Left ventricle myocardium superior (tissue), 1 donor: ENCODE data around the gene GAS7. TPM values are rescaled to one million over a fixed set of nuclear protein-coding genes. Genes with fewer than 3 reads are reported as not detected.

Experiments used
- ATAC-seq: fragments of 200-7000 bp; cut with Tn5 transposase; one replicate; pipeline ENCODE4 v1.9.1; 2020; ENCODE audit warnings: mild to moderate bottlenecking, moderate library complexity
- DNase-seq: peaks from one replicate; pipeline ENCODE4 v3.0.0-alpha.2; 2020
- intact Hi-C: fragments of 100-400 bp; cut with micrococcal nuclease; formaldehyde crosslinking; loops from one replicate; pipeline ENCODE4 v1.11.0; 2022
- total RNA-seq: library from RNA; stranded (reverse); fragmentation: NEBNext Ultra II Directional; extraction: Animal tissue kit (Norgen Biotek cat#: 25700); gene quantifications from one replicate; pipeline ENCODE4 v1.2.1, GENCODE V29; 2021
- donor health status: DM: no; HTN: yes; CAD: no; lungs with severe emphysema.

GAS7 gene
- total RNA-seq, 1 donor from 2014 or later: 51.2 TPM

DNA sequence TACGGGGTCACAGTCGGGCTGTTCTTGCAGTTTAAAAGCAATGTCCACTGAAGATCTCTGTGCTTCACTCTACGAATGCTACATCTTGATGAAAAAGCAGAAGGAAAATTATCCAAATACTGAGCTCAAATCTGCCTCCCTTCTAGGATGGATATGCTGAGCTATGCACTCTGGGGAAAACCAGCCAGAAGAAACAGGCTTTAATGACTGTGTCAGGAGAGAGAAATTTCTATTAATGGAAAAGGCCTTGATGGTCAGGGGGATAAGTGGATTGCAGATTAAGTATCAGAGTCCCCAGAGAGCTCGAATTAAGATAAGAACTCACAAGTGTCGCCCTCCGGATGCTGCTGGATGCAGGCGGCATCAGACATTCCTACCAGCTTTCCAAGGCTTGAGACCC, 253.7 kb downstream of the GAS7 start:
- intact Hi-C loops: no loop called here
- DNase-seq: no peak
- ATAC-seq: no peak

- intact Hi-C loops: no loop called here
- DNase-seq (no peak), ATAC-seq (no peak)
Measured at GRCh38 chr17:9943343-9943742, 255.1 kb downstream of the GAS7 start.

DNA sequence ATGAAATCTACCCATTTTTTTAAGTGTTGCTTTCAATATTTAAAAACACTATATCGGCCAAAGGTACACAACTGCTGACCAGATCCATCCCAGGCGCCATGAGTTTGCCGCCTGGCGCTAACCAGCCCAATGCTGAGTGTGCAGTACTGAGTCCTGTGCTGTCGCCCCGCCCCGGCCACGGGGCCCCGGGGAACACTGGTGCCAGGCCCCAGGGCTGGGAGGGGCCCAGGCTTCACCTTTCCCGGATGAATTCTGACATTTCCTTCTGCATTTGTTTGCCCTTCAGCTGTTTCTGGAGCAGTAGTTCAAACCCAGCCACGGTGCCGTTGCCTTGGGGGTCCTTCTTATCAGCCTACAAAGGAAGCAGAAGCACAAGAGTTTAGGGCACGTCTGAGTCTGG, 255.5 kb downstream of the GAS7 start:
- intact Hi-C loops: no loop called here
- ATAC-seq (no peak), DNase-seq (no peak)

DNA sequence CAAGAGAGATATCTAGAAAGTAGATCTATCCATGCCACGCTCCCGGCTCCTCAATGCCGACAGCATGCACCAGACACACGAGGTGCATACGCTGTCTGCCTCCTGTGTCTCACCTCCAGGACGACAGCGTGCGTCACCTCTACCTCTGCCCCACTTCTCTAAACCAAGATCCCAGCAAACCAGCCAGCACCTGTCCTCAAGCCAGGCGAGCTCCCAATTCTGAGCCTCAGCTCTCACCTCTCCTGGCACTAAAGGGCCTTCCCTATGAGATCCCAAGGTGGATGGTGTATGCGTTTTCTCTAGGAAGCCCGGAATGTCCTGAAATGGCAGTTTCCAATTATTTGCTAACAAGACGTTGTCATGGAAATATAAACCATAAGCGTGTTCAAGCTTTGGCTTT, 257.1 kb downstream of the GAS7 start:
- DNase-seq (no peak), ATAC-seq (no peak)
- intact Hi-C loops: no loop called here

GRCh38 chr17:9940841-9941240, 257.6 kb downstream of the GAS7 start:
- ATAC-seq (no peak), DNase-seq (no peak)
- intact Hi-C loops: no loop called here

DNA sequence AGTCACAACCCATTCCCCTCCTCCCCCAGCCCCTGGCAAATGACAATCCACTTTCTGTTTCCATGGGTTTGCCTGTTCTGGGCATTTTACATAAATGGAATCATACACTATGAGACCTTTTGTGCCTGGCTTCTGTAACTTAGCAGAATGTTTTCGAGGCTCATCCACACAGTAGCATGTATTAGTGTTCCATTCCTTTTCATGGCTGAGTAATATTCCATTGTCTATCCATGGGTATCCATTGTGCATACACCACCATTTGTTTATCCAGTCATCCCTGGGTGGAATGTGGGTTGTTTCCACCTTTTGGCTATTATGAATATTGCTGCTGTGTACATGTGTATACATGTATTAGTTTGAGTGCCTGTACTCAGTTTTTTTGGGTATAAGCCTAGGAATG, 259.6 kb downstream of the GAS7 start:
- ATAC-seq (no peak), DNase-seq (no peak)
- intact Hi-C loops: no loop called here

DNA sequence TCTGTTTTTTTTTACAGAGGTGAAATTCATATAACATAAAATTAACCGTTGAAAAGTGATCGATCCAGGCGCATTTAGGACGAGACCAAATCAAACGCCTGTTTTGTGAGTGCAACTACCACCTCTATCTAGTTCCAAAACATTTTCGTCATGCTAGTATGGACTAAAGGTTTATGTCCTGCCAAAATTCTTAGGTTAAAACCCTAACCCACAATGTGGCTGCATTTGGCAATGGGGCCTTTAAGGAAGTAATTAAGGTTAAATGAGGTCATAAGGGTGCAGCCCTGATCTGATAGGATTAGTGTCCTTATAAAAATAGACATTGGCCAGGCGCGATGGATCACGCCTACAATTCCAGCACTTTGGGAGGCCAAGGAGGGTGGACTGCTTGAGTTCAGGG, 260.5 kb downstream of the GAS7 start:
- intact Hi-C loops: no loop called here
- no peak for ATAC-seq
- no peak for DNase-seq

DNA sequence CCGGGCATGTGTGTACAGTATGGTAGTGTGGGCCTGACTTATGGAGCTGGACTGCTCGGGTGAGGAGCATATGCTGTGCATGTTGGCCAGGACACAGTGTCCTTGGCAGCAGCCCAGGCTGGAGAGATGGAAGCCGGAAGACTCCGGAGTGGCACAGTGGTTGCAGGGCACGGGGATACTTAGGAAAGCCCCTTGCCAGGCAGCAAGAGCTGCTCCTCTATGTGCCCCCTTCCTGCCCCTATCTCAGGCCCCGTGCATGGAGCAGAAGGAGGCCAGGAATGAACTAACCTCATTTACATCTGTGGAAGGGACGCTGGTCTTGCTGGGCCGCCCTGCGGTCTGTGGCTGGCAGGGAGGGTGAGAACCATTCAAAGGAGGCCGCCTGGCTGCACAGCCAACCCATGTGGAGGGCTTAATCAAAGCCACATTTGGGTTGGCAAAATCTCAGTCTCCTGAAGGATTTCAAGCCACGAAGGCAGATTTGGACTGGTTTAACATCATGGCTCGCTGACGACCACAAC, 261.1 kb downstream of the GAS7 start:
- ATAC-seq: peak; percentile 94
- intact Hi-C loops: no loop called here
- DNase-seq: peak; percentile 88

DNA sequence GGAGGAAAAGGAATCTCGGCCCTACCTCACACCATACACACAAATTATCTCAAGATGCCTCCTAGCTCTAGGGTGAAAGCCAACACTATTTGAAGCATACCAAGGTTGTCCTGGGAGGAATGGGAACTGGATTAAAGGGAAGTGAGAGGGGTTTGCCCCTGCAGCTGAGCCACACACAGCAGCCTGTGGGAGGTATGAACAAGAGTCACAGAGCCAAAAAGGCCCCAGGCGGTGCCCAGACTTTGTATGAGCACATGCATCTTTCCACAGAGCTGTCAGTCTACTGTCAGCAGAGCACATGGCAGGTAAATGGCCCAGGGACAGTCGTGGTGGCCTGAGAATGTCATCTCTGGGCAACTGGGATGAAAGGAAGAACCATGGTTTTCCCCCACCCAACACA, 262.3 kb downstream of the GAS7 start:
- no peak for DNase-seq
- no peak for ATAC-seq
- intact Hi-C loops: no loop called here

GRCh38 chr17:9935408-9935807, 263.0 kb downstream of the GAS7 start:
- peak; percentile 53 for DNase-seq
- peak; percentile 51 for ATAC-seq
- intact Hi-C loops: no loop called here

DNA sequence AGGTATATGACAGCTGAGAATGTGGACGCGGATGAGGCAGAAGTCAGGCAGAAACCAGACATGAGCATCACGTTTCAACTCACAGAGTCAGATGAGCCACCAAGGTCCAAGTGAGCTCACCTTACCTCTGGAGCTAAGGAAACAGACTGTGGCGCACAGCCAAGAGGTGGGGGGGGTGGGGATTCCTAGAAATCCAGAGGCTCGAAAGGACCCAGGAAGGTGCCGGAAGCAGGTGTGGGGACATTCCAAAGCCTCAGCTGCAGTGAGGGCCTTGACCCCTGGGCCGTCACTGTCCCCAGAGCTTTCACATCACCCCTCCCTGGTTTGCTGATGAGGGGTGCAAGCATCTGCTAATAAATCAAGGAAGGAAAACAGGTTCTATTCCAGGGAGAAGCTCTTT, 264.1 kb downstream of the GAS7 start:
- intact Hi-C loops: no loop called here
- no peak for DNase-seq
- no peak for ATAC-seq

GRCh38 chr17:9932491-9932890, 265.9 kb downstream of the GAS7 start:
- intact Hi-C loops: no loop called here
- DNase-seq: no peak
- ATAC-seq: no peak

DNA sequence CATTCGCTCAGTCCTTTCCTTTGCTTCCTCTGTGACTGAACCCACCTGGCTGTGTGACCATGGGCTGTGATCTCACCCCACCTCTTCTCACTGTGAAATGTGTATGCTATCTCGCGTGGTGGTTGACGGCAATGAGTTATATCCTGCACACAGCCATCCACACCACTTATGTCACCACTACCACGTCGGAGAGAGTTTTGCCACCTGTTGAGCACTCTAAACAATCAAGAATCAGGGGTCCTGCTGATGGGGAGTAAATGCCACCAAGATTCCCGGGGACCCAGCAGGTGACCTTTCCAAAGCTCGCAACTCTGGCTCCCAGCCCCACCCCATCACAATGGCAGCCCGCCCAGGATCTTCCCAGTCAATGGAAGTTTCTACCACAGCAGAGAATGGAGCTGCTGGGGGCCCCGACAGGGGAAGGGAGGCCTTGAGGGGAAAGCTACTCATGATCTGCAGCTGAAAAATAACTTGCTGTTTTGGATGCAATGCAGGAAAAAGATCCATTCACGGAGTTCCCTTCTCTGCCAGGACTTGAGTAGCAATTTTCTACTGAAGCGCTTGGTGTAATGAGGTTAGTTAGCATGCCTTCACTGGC, 267.2 kb downstream of the GAS7 start:
- no peak for ATAC-seq
- peak; percentile 36 for DNase-seq
- intact Hi-C loops: no loop called here

DNA sequence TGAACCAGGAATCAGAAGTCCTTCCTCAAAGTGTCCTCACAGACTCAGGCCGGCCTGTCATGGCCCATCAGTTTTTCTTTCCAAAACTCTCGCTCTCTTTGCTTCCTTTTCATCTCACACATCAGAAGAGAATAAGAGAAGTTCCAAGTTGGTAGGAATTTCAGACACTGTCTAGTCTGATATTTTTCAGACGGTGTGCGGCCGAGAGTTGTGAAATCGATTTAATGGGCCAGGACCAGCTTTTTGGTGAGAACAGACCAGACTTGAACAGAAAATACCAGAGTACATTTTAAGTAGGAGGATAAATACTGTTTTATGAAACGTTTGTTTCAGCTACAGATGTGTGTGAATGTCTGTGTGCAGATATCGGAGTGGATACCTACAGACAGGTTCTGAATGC, 268.5 kb downstream of the GAS7 start:
- ATAC-seq (peak; percentile 39), DNase-seq (peak; percentile 26)
- intact Hi-C loops: loop anchor here (10.0 kb wide), 1 partner anchor 685 kb away; no protein-coding TSS in a partner anchor

GRCh38 chr17:9928601-9929333, 269.6 kb downstream of the GAS7 start:
- intact Hi-C loops: loop anchor here (10.0 kb wide), 1 partner anchor 686 kb away; no protein-coding TSS in a partner anchor

GRCh38 chr17:9926150-9926804, 272.1 kb downstream of the GAS7 start:
- no peak for ATAC-seq
- DNase-seq: no peak
- intact Hi-C loops: loop anchor here (10.0 kb wide), 1 partner anchor 689 kb away; no protein-coding TSS in a partner anchor

More at GRCh38 chr17:9928601-9929333, 269.6 kb downstream of the GAS7 start:
- DNase-seq (no peak), ATAC-seq (peak; percentile 46)

- no peak for DNase-seq
- no peak for ATAC-seq
- intact Hi-C loops: loop anchor here (10.0 kb wide), 1 partner anchor 689 kb away; no protein-coding TSS in a partner anchor
Measured at GRCh38 chr17:9925457-9925856, 272.9 kb downstream of the GAS7 start.

DNA sequence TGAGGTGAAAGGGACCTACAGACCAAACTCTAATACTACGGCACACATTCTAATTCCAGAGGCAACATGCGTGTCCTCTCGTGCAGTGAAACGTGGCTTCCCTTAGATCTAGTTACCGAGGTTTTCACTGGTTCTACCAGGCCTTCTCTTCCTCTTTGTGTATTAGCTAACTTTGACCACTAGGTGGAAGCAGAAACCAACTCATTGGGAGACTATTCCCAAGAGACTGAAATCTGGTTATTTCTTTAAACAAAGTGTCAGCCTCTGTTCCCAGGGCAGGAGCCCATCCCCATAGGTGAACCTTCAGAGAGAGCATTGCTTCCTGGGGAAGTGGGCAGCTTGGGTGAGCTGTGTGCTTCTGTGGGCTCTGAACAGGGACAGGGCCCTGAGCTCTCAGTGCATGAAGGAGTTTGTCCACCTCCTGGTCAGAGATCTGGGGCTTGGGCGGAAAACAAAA, 273.6 kb downstream of the GAS7 start:
- intact Hi-C loops: loop anchor here (10.0 kb wide), 1 partner anchor 690 kb away; no protein-coding TSS in a partner anchor
- ATAC-seq (peak; percentile 59), DNase-seq (no peak)

- DNase-seq (no peak), ATAC-seq (no peak)
- intact Hi-C loops: loop anchor here (10.0 kb wide), 1 partner anchor 693 kb away; no protein-coding TSS in a partner anchor
Measured at GRCh38 chr17:9922012-9922848, 276.2 kb downstream of the GAS7 start.
